Ovary (tissue), 9 donors: ENCODE results near the gene RGS7. TPM values are rescaled to one million over a fixed set of nuclear protein-coding genes. Genes with fewer than 3 reads are reported as not detected.
"Not testable (repeated sequence)": the region's sequence is repeated elsewhere in the genome, so short reads cannot be mapped to it uniquely, and the experiment has no call there.

Experiments
- DNase-seq, 5 donors: peaks; one replicate each; pipeline ENCODE4 v3.0.0-alpha.2; 2019 to 2020
- H3K27ac ChIP-seq, 2 donors: fragments of 200-600 bp; one replicate each; pipeline versions ENCODE4 v1.5.1 to v1.8.0; 2019 to 2022
- H3K27me3 ChIP-seq: fragments of 200-600 bp; one replicate; pipeline ENCODE4 v1.8.0; 2022
- H3K36me3 ChIP-seq: fragments of 200-600 bp; sonication (generic); one replicate; pipeline ENCODE4 v1.5.1; 2019
- H3K4me1 ChIP-seq: one replicate; pipeline ENCODE4 v1.8.1; 2013; ENCODE audit warnings: mild to moderate bottlenecking, moderate library complexity; ENCODE audit not compliant: insufficient read depth
- H3K4me3 ChIP-seq: fragments of 200-600 bp; sonication (generic); one replicate; pipeline ENCODE4 v1.5.1; 2017
- H3K9me3 ChIP-seq, 2 donors: fragments of 200-600 bp in 1 of 2; sonication (generic) in 1 of 2; one replicate each; pipeline versions ENCODE4 v1.5.1 to v1.8.1; 2013 to 2019; ENCODE audit warnings: mild to moderate bottlenecking in 1 of 2, moderate library complexity in 1 of 2
- EP300 ChIP-seq: sonication (generic); formaldehyde crosslinking; IDR thresholded peaks from one replicate; pipeline ENCODE4 v1.6.1; 2017; ENCODE audit warnings: antibody characterized with exemption
- POLR2A ChIP-seq: fragments of 450-650 bp; IDR thresholded peaks from one replicate; pipeline ENCODE4 v1.6.1; 2017; ENCODE audit warnings: antibody characterized with exemption, mild to moderate bottlenecking, moderate library complexity
- WGBS, 3 donors: extraction: QIAGEN DNeasy Blood & Tissue Kit in 1 of 3; methylation state at CpG; one replicate each; pipeline versions ENCODE4 v1.1.5 to v1.1.7; 2013 to 2017; 5-methylcytosine and 5-hydroxymethylcytosine counted together
- intact Hi-C, 4 donors: fragments of 100-400 bp; cut with DNase I; formaldehyde crosslinking; loops; one replicate each; pipeline versions ENCODE4 v1.11.0 to v1.15.1; 2022 to 2023
- polyA plus RNA-seq, 2 donors: library from polyadenylated mRNA; stranded (reverse); fragments of 200-250 nt in 1 of 2; fragments of 350-450 nt in 1 of 2; fragmentation: Illumina TruSeq in 1 of 2; extraction: RNeasy Lipid Tissue Mini Kit (QIAGEN cat#74804) in 1 of 2; gene quantifications; one replicate each; pipeline ENCODE4 v1.2.3, GENCODE V29; 2013 to 2014
- total RNA-seq, 7 donors: library from RNA; depleted of rRNA in 2 of 7; stranded (reverse); fragments of >200 nt in 2 of 7; fragmentation: NEBNext Ultra II Directional in 3 of 7; extraction: Animal tissue kit (Norgen Biotek cat#: 25700) in 3 of 7; gene quantifications; one replicate each; pipeline versions ENCODE4 v1.1.0 to v1.2.4, GENCODE V29; 2016 to 2023
- TF ChIP-seq, protein P1 (sequence below), 3 donors: fragments of 450-650 bp in 2 of 3; fragments of 200-600 bp in 1 of 3; IDR thresholded peaks; one replicate each; pipeline versions ENCODE4 v1.5.1 to v1.8.0; 2016 to 2022; ENCODE audit warnings: antibody characterized with exemption in 3 of 3, mild to moderate bottlenecking in 1 of 3
- donor health status: DM: no; HTN: no; CAD: no; lungs with moderate emphysema.
- donor health status: DM: no; HTN: no; CAD: no.
- donor health status: Bipolar disorder and iron deficiency.
- donor health status: DM: yes; HTN: yes; CAD: no.
- donor health status: DM: no; HTN: no; CAD: no.
- donor health status: DM: yes; HTN: yes; CAD: no.

Gene RGS7
- total and polyA plus RNA-seq, 9 donors, result 0.10 to 1.00 (median 0.37) TPM; not detected in 1

DNA sequence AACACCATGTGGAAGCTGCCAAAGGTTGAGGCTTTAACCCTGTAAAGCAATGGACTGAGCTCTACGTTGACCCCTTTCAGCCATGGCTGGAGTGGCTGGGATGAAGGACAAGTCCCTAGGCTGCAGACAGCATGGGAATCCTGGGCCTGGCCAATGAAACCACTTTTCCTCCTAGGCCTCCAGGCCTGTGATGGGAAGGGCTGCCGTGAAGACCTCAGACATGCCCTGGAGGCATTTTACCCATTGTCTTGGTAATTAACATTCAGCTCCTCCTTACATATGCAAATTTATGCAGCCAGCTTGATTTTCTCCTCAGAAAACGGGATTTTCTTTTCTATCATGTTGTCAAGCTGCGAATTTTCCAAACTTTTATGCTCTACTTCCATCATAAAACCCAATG lies 214.5 kb downstream of the RGS7 start:
- Histone ChIP-seq H3K27ac (no peak overlapping the region), H3K27me3 (no peaks in the 10 kb centered on the region), H3K4me3 (no peak overlapping the region), H3K4me1 (no peaks in the 10 kb centered on the region), H3K9me3 (no peaks in the 10 kb centered on the region), H3K36me3 (no peaks in the 10 kb centered on the region)
- 84 to 96% (median 87%) methylated on average over 4 of the region's 4 CpGs for WGBS, 3 donors
- no peak for TF ChIP-seq POLR2A
- TF ChIP-seq, protein P1, sequence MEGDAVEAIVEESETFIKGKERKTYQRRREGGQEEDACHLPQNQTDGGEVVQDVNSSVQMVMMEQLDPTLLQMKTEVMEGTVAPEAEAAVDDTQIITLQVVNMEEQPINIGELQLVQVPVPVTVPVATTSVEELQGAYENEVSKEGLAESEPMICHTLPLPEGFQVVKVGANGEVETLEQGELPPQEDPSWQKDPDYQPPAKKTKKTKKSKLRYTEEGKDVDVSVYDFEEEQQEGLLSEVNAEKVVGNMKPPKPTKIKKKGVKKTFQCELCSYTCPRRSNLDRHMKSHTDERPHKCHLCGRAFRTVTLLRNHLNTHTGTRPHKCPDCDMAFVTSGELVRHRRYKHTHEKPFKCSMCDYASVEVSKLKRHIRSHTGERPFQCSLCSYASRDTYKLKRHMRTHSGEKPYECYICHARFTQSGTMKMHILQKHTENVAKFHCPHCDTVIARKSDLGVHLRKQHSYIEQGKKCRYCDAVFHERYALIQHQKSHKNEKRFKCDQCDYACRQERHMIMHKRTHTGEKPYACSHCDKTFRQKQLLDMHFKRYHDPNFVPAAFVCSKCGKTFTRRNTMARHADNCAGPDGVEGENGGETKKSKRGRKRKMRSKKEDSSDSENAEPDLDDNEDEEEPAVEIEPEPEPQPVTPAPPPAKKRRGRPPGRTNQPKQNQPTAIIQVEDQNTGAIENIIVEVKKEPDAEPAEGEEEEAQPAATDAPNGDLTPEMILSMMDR (IDR thresholded peaks at IDR 0.05), result no peak
- no peak for TF ChIP-seq EP300
- intact Hi-C loops, result no loop called here
- DNase-seq, result no peak

DNA sequence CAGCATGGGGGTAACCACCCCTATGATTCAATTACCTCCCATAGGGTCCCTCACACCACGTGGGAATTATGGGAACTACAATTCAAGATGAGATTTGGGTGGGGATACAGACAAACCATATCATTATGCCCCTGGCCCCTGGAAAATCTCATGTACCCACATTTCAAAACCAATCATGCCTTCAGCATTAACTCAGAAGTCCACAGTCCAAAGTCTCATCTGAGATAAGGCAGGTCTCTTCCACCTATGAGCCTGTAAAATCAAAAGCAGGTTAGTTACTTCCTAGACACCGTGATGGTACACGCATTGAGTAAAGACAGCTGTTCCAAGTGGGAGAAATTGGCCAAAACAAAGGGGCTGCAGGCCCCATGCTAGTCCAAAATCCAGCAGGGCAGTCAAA lies 215.4 kb downstream of the RGS7 start:
- DNase-seq, intact Hi-C loops, H3K9me3 ChIP-seq, H3K36me3 ChIP-seq, H3K27ac ChIP-seq, H3K27me3 ChIP-seq, H3K4me1 ChIP-seq, H3K4me3 ChIP-seq: not testable (repeated sequence)
- WGBS, 3 donors, result 84 to 88% (median 87%) methylated on average over 3 of the region's 3 CpGs

DNA sequence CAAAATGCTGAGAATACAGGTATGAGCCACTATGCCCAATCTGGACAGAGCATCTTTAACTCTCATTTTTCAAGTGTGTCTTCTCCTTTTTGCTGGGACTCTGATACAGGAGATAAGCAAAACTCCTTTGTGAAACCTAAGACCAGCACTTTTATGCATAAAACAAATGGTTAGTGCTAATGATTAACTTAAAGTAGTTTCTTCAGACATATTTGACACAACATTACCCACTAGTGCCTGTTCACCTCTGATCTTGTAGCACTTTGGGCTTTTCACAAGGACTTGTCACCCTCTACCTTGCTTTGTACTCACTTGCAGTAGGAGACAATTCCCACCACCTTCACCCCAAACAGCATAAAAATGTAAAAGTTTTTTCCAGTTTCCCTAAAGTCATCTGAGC lies 216.3 kb downstream of the RGS7 start:
- Histone ChIP-seq H3K27ac (no peak overlapping the region), H3K4me1 (no peaks in the 10 kb centered on the region), H3K27me3 (no peaks in the 10 kb centered on the region), H3K36me3 (no peaks in the 10 kb centered on the region), H3K4me3 (no peak overlapping the region), H3K9me3 (no peaks in the 10 kb centered on the region)
- DNase-seq, result no peak
- TF ChIP-seq, protein P1 (IDR thresholded peaks at IDR 0.05), result no peak
- no peak for TF ChIP-seq POLR2A
- TF ChIP-seq EP300, result no peak
- intact Hi-C loops, result no loop called here

DNA sequence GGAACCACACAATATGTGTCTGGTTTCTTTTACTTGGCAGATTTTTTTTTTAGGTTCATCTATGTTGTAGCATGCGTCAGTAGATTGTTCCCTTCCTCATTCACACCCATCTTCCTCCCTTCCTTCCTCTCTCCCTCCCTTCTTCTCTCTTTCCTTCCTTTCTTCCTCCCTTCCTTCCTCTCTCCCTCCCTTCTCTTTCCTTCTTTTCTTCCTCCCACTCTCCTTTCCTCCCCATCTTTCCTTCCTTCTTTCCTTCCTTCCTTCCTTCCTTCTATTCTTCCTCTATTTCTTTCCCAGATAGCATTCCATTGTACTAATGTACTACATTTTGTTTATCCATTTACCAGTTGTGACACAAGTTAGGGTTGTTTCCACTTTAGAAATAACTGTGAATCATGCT lies 218.0 kb downstream of the RGS7 start:
- no peak overlapping the region for H3K4me3 ChIP-seq
- intact Hi-C loops, result no loop called here
- no peaks in the 10 kb centered on the region for H3K4me1 ChIP-seq
- H3K27me3 ChIP-seq, result no peaks in the 10 kb centered on the region
- WGBS, 3 donors, result 78 to 89% (median 86%) methylated on average over 1 of the region's 1 CpG
- H3K27ac ChIP-seq, result no peak overlapping the region
- H3K36me3 ChIP-seq, result no peaks in the 10 kb centered on the region
- H3K9me3 ChIP-seq, result no peaks in the 10 kb centered on the region
- no peak for DNase-seq
- no peak for TF ChIP-seq EP300
- TF ChIP-seq, protein P1 (IDR thresholded peaks at IDR 0.05), result no peak
- TF ChIP-seq POLR2A, result no peak

DNA sequence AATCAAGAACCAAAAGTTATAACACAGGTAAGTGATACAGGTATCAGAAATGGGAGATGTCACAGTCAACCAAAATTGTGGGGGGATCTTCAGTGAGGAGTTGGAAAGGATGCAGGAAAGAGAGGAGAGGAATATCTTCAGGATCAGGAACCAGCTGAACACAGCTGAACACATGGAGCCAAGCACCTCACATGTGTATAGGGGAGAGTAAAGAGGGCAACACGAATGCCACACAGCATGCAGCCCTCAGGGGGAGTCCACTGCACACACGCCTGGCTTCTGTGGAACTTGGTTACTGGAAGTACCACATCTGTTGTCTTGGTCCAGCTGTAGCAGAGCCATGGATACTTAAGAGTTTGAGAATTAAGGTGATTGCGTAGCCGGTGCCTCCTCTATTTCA lies 218.8 kb downstream of the RGS7 start:
- intact Hi-C loops, result no loop called here
- no peak for DNase-seq
- Histone ChIP-seq H3K4me3 (no peak overlapping the region), H3K27ac (no peak overlapping the region), H3K4me1 (no peaks in the 10 kb centered on the region), H3K27me3 (no peaks in the 10 kb centered on the region), H3K9me3 (no peaks in the 10 kb centered on the region), H3K36me3 (no peaks in the 10 kb centered on the region)
- WGBS, 3 donors, result 82 to 89% (median 88%) methylated on average over 4 of the region's 4 CpGs
- TF ChIP-seq EP300, result no peak
- TF ChIP-seq, protein P1 (IDR thresholded peaks at IDR 0.05), result no peak
- no peak for TF ChIP-seq POLR2A
